ENCODE data around the gene KCNA10. TPM values are rescaled to one million over a fixed set of nuclear protein-coding genes. Genes with fewer than 3 reads are reported as not detected.

KCNA10 gene
- polyA plus RNA-seq, 1 donor (not counting 4 experiments of a cell fraction or from before 2014, with no cell fraction given) = not detected

DNA sequence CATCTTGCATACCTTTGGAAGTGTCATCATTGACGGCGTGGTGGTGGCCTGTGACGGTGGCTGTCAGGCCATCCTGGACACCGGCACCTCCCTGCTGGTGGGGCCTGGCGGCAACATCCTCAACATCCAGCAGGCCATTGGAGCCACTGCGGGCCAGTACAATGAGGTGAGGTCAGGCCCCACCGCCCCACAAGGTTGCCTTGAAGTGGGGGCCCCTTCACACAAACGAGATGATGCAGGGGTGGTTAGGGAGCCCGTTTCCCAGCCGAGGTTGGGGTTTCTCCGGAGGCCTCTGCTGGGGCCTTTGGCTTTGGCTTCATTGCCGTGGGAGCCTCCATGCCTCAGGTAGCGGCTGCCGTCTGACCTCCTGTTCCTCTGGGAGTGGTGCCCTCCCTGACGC lies 29.6 kb downstream of the KCNA10 start:
- H3K27me3 ChIP-seq (ENCODE audit: control insufficient read depth, extremely low read depth, insufficient read depth, low read length) = no peaks in the 10 kb centered on the region
- H3K9ac ChIP-seq (ENCODE audit: control insufficient read depth, extremely low read depth, insufficient read depth, low read length) = no peak overlapping the region
- H3K9me3 ChIP-seq (ENCODE audit: control insufficient read depth, low read depth, low read length) = no peaks in the 10 kb centered on the region
- no peak for DNase-seq (ENCODE audit: low read depth, low spot score)
- H3K4me1 ChIP-seq (ENCODE audit: control insufficient read depth, extremely low read depth, insufficient read depth, low read length) = peaks cover 12% of the 10 kb centered on the region
- no peak for FAIRE-seq
- no peaks in the 10 kb centered on the region for H3K36me3 ChIP-seq (ENCODE audit: control insufficient read depth in 2 of 2, extremely low read depth in 1 of 2, insufficient read depth in 2 of 2, low read length in 2 of 2)
- no peak overlapping the region for H3K4me3 ChIP-seq (ENCODE audit: control insufficient read depth in 2 of 3, extremely low read depth in 1 of 3, insufficient read depth in 2 of 3, low read depth in 1 of 3, low read length in 3 of 3)
- no peaks in the 10 kb centered on the region for H3K79me2 ChIP-seq (ENCODE audit: control insufficient read depth, insufficient read depth, low read length)
- H4K20me1 ChIP-seq (ENCODE audit: control insufficient read depth, extremely low read depth, insufficient read depth, low read length) = no peaks in the 10 kb centered on the region
- no peak overlapping the region for H2AFZ ChIP-seq (ENCODE audit: control insufficient read depth, low read length)
- dilution Hi-C loops (cut with MboI; ENCODE audit: extremely low pct_ligation_motif_present, low sequenced_read_pairs) = no loop called here
- H3K27ac ChIP-seq (ENCODE audit: control insufficient read depth, insufficient read depth, low read length) = no peak overlapping the region
- no peak for TF ChIP-seq EZH2 (IDR thresholded peaks at IDR 0.05; ENCODE audit: low read length)
- TF ChIP-seq, protein P1, sequence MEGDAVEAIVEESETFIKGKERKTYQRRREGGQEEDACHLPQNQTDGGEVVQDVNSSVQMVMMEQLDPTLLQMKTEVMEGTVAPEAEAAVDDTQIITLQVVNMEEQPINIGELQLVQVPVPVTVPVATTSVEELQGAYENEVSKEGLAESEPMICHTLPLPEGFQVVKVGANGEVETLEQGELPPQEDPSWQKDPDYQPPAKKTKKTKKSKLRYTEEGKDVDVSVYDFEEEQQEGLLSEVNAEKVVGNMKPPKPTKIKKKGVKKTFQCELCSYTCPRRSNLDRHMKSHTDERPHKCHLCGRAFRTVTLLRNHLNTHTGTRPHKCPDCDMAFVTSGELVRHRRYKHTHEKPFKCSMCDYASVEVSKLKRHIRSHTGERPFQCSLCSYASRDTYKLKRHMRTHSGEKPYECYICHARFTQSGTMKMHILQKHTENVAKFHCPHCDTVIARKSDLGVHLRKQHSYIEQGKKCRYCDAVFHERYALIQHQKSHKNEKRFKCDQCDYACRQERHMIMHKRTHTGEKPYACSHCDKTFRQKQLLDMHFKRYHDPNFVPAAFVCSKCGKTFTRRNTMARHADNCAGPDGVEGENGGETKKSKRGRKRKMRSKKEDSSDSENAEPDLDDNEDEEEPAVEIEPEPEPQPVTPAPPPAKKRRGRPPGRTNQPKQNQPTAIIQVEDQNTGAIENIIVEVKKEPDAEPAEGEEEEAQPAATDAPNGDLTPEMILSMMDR (optimal IDR thresholded peaks at IDR 0.05 in 1 of 3, IDR thresholded peaks at IDR 0.05 in 1 of 3, conservative IDR thresholded peaks at IDR 0.05 in 1 of 3; ENCODE audit: extremely low read depth in 1 of 3, insufficient read depth in 2 of 3, low read length in 3 of 3) = no peak
- H3K4me2 ChIP-seq (ENCODE audit: control insufficient read depth, extremely low read depth, insufficient read depth, low read depth, low read length) = no peak overlapping the region
- no peaks in the 10 kb centered on the region for H3K9me1 ChIP-seq (ENCODE audit: control insufficient read depth, extremely low read depth, insufficient read depth, low read length)

DNA sequence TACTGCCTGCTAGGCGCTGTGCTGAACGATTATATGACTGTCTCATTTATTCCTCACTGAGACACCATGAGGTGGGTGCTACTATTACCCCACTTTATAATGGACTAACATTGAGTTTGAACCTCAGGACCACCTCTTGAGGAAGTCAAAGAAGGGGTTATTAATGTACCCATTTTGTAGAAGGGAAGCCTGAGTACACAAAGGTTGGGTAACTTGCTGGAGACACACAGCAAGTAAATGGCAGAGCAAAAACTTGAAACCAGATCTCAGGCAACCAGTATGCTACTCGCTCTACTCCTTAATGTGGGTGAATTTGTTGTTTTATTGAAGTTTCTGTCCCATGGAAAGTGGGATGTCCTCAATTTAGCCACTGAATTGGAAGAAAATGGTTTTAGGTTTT lies 30.1 kb downstream of the KCNA10 start:
- TF ChIP-seq EZH2 (IDR thresholded peaks at IDR 0.05; ENCODE audit: low read length) = no peak
- TF ChIP-seq, protein P1 (optimal IDR thresholded peaks at IDR 0.05 in 1 of 3, IDR thresholded peaks at IDR 0.05 in 1 of 3, conservative IDR thresholded peaks at IDR 0.05 in 1 of 3; ENCODE audit: extremely low read depth in 1 of 3, insufficient read depth in 2 of 3, low read length in 3 of 3) = no peak
- H3K9ac ChIP-seq (ENCODE audit: control insufficient read depth, extremely low read depth, insufficient read depth, low read length) = no peak overlapping the region
- no peaks in the 10 kb centered on the region for H3K36me3 ChIP-seq (ENCODE audit: control insufficient read depth in 2 of 2, extremely low read depth in 1 of 2, insufficient read depth in 2 of 2, low read length in 2 of 2)
- H3K4me2 ChIP-seq (ENCODE audit: control insufficient read depth, extremely low read depth, insufficient read depth, low read depth, low read length) = no peak overlapping the region
- dilution Hi-C loops (cut with MboI; ENCODE audit: extremely low pct_ligation_motif_present, low sequenced_read_pairs) = no loop called here
- no peaks in the 10 kb centered on the region for H4K20me1 ChIP-seq (ENCODE audit: control insufficient read depth, extremely low read depth, insufficient read depth, low read length)
- H3K27ac ChIP-seq (ENCODE audit: control insufficient read depth, insufficient read depth, low read length) = no peak overlapping the region
- no peaks in the 10 kb centered on the region for H3K9me1 ChIP-seq (ENCODE audit: control insufficient read depth, extremely low read depth, insufficient read depth, low read length)
- H3K4me3 ChIP-seq (ENCODE audit: control insufficient read depth in 2 of 3, extremely low read depth in 1 of 3, insufficient read depth in 2 of 3, low read depth in 1 of 3, low read length in 3 of 3) = no peak overlapping the region
- H3K27me3 ChIP-seq (ENCODE audit: control insufficient read depth, extremely low read depth, insufficient read depth, low read length) = no peaks in the 10 kb centered on the region
- no peaks in the 10 kb centered on the region for H3K9me3 ChIP-seq (ENCODE audit: control insufficient read depth, low read depth, low read length)
- no peak overlapping the region for H2AFZ ChIP-seq (ENCODE audit: control insufficient read depth, low read length)
- DNase-seq (ENCODE audit: low read depth, low spot score) (no peak), FAIRE-seq (no peak)
- H3K79me2 ChIP-seq (ENCODE audit: control insufficient read depth, insufficient read depth, low read length) = no peaks in the 10 kb centered on the region
- peaks cover 12% of the 10 kb centered on the region for H3K4me1 ChIP-seq (ENCODE audit: control insufficient read depth, extremely low read depth, insufficient read depth, low read length)

All from keratinocyte (primary cell).